ENCODE results near the gene ADAT3. TPM values are rescaled to one million over a fixed set of nuclear protein-coding genes. Genes with fewer than 3 reads are reported as not detected.

ADAT3 gene
- total and polyA plus RNA-seq, 11 donors, result 1.2 to 5.1 (median 1.9) TPM

GRCh38 chr19:1922803-1923202 lies 17.6 kb downstream of the ADAT3 start:
- Histone ChIP-seq H3K4me3 (no peak overlapping the region), H3K36me3 (peaks cover 0 to 70% (median 50%) of the 10 kb centered on the region in 9 donors), H3K4me1 (peaks cover 0 to 5% (median 0%) of the 10 kb centered on the region in 12 donors), H3K9me3 (peaks cover 0 to 2% (median 0%) of the 10 kb centered on the region in 12 donors), H3K27ac (peak overlapping the region in 1 of 12 donors; percentile 65), H3K27me3 (no peaks in the 10 kb centered on the region)
- intact Hi-C loops (cut with DNase I), result loop anchor here in 1 of 10 donors (10.0 kb wide), 1 partner anchor 392 kb away; no protein-coding TSS in a partner anchor
- ATAC-seq (no peak), DNase-seq (no peak)
- TF ChIP-seq POLR2A (IDR thresholded peaks at IDR 0.05) (no peak), CTCF (IDR thresholded peaks at IDR 0.05) (no peak)
- 93 to 100% (median 95%) methylated on average over 16 to 23 of the region's 23 CpGs for WGBS, 4 donors

- Histone ChIP-seq H3K27me3 (no peaks in the 10 kb centered on the region), H3K36me3 (peaks cover 0 to 64% (median 46%) of the 10 kb centered on the region in 9 donors), H3K27ac (peak overlapping the region in 1 of 12 donors; percentile 65), H3K4me1 (peaks cover 0 to 5% (median 0%) of the 10 kb centered on the region in 12 donors), H3K4me3 (no peak overlapping the region), H3K9me3 (peaks cover 0 to 2% (median 0%) of the 10 kb centered on the region in 12 donors)
- 90 to 96% (median 91%) methylated on average over 8 of the region's 8 CpGs for WGBS, 4 donors
- ATAC-seq, result peak in 3 of 4 donors; percentile 18 to 43 (median 40)
- intact Hi-C loops (cut with DNase I), result loop anchor here in 1 of 10 donors (10.0 kb wide), 1 partner anchor 391 kb away; no protein-coding TSS in a partner anchor
- no peak for DNase-seq
- TF ChIP-seq CTCF (IDR thresholded peaks at IDR 0.05) (no peak), POLR2A (IDR thresholded peaks at IDR 0.05) (no peak)
Measured at GRCh38 chr19:1923319-1923718, 18.1 kb downstream of the ADAT3 start.

- H3K36me3 ChIP-seq, result peaks cover 0 to 53% (median 36%) of the 10 kb centered on the region in 9 donors
Measured at GRCh38 chr19:1924320-1924961, 19.2 kb downstream of the ADAT3 start.

More at GRCh38 chr19:1924320-1924961, 19.2 kb downstream of the ADAT3 start:
- no peak for TF ChIP-seq POLR2A (IDR thresholded peaks at IDR 0.05)
- no peak for TF ChIP-seq CTCF (IDR thresholded peaks at IDR 0.05)
- WGBS, 4 donors, result 93 to 94% (median 93%) methylated on average over 33 to 35 of the region's 35 CpGs
- Histone ChIP-seq H3K27me3 (no peaks in the 10 kb centered on the region), H3K4me3 (no peak overlapping the region), H3K27ac (no peak overlapping the region), H3K4me1 (peaks cover 0 to 12% (median 3%) of the 10 kb centered on the region in 12 donors), H3K9me3 (peaks cover 0 to 2% (median 0%) of the 10 kb centered on the region in 12 donors)
- intact Hi-C loops (cut with DNase I), result loop anchor here in 1 of 10 donors (10.0 kb wide), 1 partner anchor 390 kb away; no protein-coding TSS in a partner anchor
- ATAC-seq (no peak), DNase-seq (no peak)
